DND-41 (cell line): ENCODE data around the gene SLC8A3.

Experiments used
- ATAC-seq: fragments of 200-7000 bp; cut with Tn5 transposase; 3 replicates; pipeline ENCODE4 v1.9.1; 2021; ENCODE audit warnings: low read depth; ENCODE audit not compliant: insufficient read depth
- DNase-seq: peaks from one replicate; pipeline ENCODE4 v3.0.0-alpha.2; 2020
- H2AFZ ChIP-seq: 2 replicates; pipeline ENCODE4 v1.6.0; 2012; ENCODE audit warnings: low read depth, low read length
- H3K27ac ChIP-seq: 2 replicates; pipeline ENCODE4 v1.5.1; 2012; ENCODE audit warnings: low read length, inconsistent platforms
- H3K27me3 ChIP-seq: fragments of 200-600 bp; sonication (generic); 2 replicates; pipeline ENCODE4 v1.6.0; 2012; ENCODE audit warnings: low read length, mild to moderate bottlenecking, inconsistent platforms; ENCODE audit not compliant: insufficient read depth, poor library complexity
- H3K36me3 ChIP-seq: 2 replicates; pipeline ENCODE4 v1.5.1; 2012; ENCODE audit warnings: low read length, inconsistent platforms; ENCODE audit not compliant: insufficient read depth
- H3K4me1 ChIP-seq: 2 replicates; pipeline ENCODE4 v1.5.1; 2012; ENCODE audit warnings: mild to moderate bottlenecking, low read length; ENCODE audit not compliant: insufficient read depth
- H3K4me2 ChIP-seq: 2 replicates; pipeline ENCODE4 v1.6.0; 2012; ENCODE audit warnings: mild to moderate bottlenecking, moderate library complexity, low read length, inconsistent platforms; ENCODE audit not compliant: insufficient read depth
- H3K4me3 ChIP-seq, 2 experiments: fragments of 200-600 bp in 1 of 2; shearing (Covaris generic) in 1 of 2; 2 replicates each; pipeline ENCODE4 v1.5.1; 2012 to 2016; ENCODE audit warnings: inconsistent platforms in 2 of 2, low read length in 2 of 2, mild to moderate bottlenecking in 2 of 2, low read depth in 1 of 2, moderate library complexity in 1 of 2
- H3K79me2 ChIP-seq: 2 replicates; pipeline ENCODE4 v1.6.0; 2012; ENCODE audit warnings: low read length, inconsistent platforms; ENCODE audit not compliant: insufficient read depth
- H3K9ac ChIP-seq: 2 replicates; pipeline ENCODE4 v1.6.0; 2012; ENCODE audit warnings: low read depth, mild to moderate bottlenecking, inconsistent platforms, low read length, moderate library complexity
- H3K9me3 ChIP-seq: 2 replicates; pipeline ENCODE4 v1.5.1; 2012; ENCODE audit warnings: low read length, moderate library complexity, mild to moderate bottlenecking, inconsistent platforms; ENCODE audit not compliant: insufficient read depth, severe bottlenecking
- H4K20me1 ChIP-seq: 2 replicates; pipeline ENCODE4 v1.6.0; 2012; ENCODE audit warnings: low read length; ENCODE audit not compliant: insufficient read depth
- CTCF ChIP-seq: IDR thresholded peaks from 2 replicates; pipeline ENCODE4 v1.5.1; 2012; ENCODE audit warnings: borderline replicate concordance, low read length, moderate library complexity, mild to moderate bottlenecking; ENCODE audit not compliant: poor library complexity, severe bottlenecking; ENCODE audit errors: extremely low read depth
- EZH2 ChIP-seq: IDR thresholded peaks from 3 replicates; pipeline ENCODE4 v1.6.1; 2012; ENCODE audit warnings: borderline replicate concordance, low read depth, mild to moderate bottlenecking, moderate library complexity, low read length, inconsistent platforms; ENCODE audit not compliant: severe bottlenecking

Gene SLC8A3

DNA sequence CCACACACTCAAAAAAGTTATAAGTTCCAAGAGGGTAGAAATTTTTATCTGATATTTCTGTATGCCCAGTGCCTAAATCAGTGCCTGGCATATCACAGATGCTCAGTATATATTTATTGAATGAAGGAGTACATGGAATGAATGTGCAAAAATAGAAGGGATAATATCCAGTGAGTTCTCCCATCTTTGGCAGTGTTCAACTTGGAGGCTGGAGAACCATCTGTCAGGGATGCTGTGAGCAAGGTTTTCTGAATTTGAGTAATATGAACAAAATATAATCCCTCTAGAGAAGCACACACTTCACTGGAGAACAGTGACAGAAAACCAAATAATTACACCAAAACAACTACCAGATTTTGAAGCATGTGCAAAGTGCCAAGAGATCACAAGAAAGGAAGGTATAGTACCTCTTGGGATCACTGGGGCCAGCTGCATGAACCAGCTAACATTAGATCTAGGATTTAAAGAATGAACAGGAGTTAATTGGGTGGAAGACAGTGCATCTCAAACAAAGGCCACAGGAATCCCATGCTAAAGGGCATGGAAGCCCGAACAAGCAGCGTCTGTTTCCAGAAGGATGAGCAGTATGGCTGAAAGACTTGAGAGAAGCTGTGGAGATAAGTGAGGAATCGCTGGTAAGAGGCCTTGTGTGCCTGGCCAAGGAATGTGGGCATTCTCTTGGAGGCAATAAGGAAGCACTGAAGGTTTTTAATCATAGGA lies 11.5 kb downstream of the SLC8A3 start:
- Histone ChIP-seq H3K9ac (no peak overlapping the region), H3K4me2 (no peak overlapping the region), H3K27ac (no peak overlapping the region), H3K4me1 (no peaks in the 10 kb centered on the region), H3K27me3 (no peaks in the 10 kb centered on the region), H2AFZ (no peak overlapping the region), H3K4me3 (no peak overlapping the region), H4K20me1 (no peaks in the 10 kb centered on the region), H3K36me3 (no peaks in the 10 kb centered on the region), H3K79me2 (no peaks in the 10 kb centered on the region), H3K9me3 (no peaks in the 10 kb centered on the region)
- ATAC-seq (no peak), DNase-seq (no peak)
- no peak for TF ChIP-seq CTCF
- no peak for TF ChIP-seq EZH2

- DNase-seq (no peak), ATAC-seq (no peak)
- H2AFZ ChIP-seq = no peak overlapping the region
- no peaks in the 10 kb centered on the region for H3K27me3 ChIP-seq
- H3K36me3 ChIP-seq = no peaks in the 10 kb centered on the region
- H4K20me1 ChIP-seq = no peaks in the 10 kb centered on the region
- H3K4me2 ChIP-seq = no peak overlapping the region
- H3K79me2 ChIP-seq = no peaks in the 10 kb centered on the region
- H3K9ac ChIP-seq = no peak overlapping the region
- TF ChIP-seq EZH2 (no peak), CTCF (no peak)
- no peak overlapping the region for H3K4me3 ChIP-seq
- H3K4me1 ChIP-seq = no peaks in the 10 kb centered on the region
- no peaks in the 10 kb centered on the region for H3K9me3 ChIP-seq
- no peak overlapping the region for H3K27ac ChIP-seq
Observed at GRCh38 chr14:70173569-70173968, 15.2 kb downstream of the SLC8A3 start.

DNA sequence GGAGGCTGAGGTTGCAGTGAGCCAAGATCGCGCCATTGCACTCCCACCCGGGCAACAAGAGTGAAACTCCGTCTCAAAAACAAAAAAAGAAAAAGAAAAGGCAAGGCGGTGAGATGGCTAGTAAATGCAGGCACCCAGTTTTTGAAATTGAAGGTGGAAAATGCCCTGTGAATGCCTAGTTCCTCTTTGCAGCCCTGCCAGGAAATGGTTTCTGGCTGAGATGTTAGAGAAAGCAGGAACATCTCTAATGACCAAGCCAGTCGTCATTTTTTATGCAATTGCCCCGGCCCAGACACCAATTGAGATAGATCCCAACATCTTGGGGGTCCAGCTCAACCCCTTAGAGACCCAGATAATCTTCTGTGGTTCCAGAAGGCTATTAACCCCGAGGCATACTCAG lies 17.0 kb downstream of the SLC8A3 start:
- no peak overlapping the region for H3K27ac ChIP-seq
- no peaks in the 10 kb centered on the region for H3K27me3 ChIP-seq
- no peak overlapping the region for H2AFZ ChIP-seq
- TF ChIP-seq CTCF = no peak
- TF ChIP-seq EZH2 = no peak
- H3K4me3 ChIP-seq = no peak overlapping the region
- H4K20me1 ChIP-seq = no peaks in the 10 kb centered on the region
- no peak overlapping the region for H3K9ac ChIP-seq
- no peaks in the 10 kb centered on the region for H3K9me3 ChIP-seq
- H3K36me3 ChIP-seq = no peaks in the 10 kb centered on the region
- no peaks in the 10 kb centered on the region for H3K4me1 ChIP-seq
- DNase-seq = no peak
- no peaks in the 10 kb centered on the region for H3K79me2 ChIP-seq
- no peak overlapping the region for H3K4me2 ChIP-seq
- ATAC-seq = no peak

GRCh38 chr14:70170976-70171375 lies 17.8 kb downstream of the SLC8A3 start:
- Histone ChIP-seq H3K4me1 (no peaks in the 10 kb centered on the region), H3K4me2 (no peak overlapping the region), H3K9me3 (no peaks in the 10 kb centered on the region), H3K9ac (no peak overlapping the region), H3K27me3 (no peaks in the 10 kb centered on the region), H3K79me2 (no peaks in the 10 kb centered on the region), H4K20me1 (no peaks in the 10 kb centered on the region), H3K36me3 (no peaks in the 10 kb centered on the region), H3K4me3 (no peak overlapping the region), H2AFZ (no peak overlapping the region), H3K27ac (no peak overlapping the region)
- DNase-seq (no peak), ATAC-seq (no peak)
- no peak for TF ChIP-seq EZH2
- TF ChIP-seq CTCF = no peak
